Large intestine (tissue), 3 donors: Measurements from ENCODE around the gene ECPAS. TPM values are rescaled to one million over a fixed set of nuclear protein-coding genes. Genes with fewer than 3 reads are reported as not detected.

ENCODE experiments used
- DNase-seq, 2 donors: peaks; one replicate each; pipeline versions ENCODE4 v3.0.0 to v3.0.0-alpha.2; 2013
- H3K27ac ChIP-seq: one replicate; pipeline ENCODE4 v1.5.1; 2013; ENCODE audit warnings: low read length
- H3K27me3 ChIP-seq: 2 replicates; pipeline ENCODE4 v1.6.1; 2013; ENCODE audit warnings: low read length; ENCODE audit not compliant: control insufficient read depth, insufficient read depth
- H3K36me3 ChIP-seq: 2 replicates; pipeline ENCODE4 v1.6.1; 2013; ENCODE audit warnings: low read length; ENCODE audit not compliant: control insufficient read depth, insufficient read depth
- H3K4me1 ChIP-seq: one replicate; pipeline ENCODE4 v1.6.1; 2013; ENCODE audit warnings: low read length; ENCODE audit not compliant: control insufficient read depth, insufficient read depth
- H3K4me3 ChIP-seq: one replicate; pipeline ENCODE4 v1.5.1; 2013; ENCODE audit warnings: low read length
- H3K9me3 ChIP-seq: one replicate; pipeline ENCODE4 v1.6.1; 2013; ENCODE audit warnings: mild to moderate bottlenecking, low read depth, low read length, moderate library complexity; ENCODE audit not compliant: control insufficient read depth
- WGBS: methylation state at CpG from one replicate; pipeline ENCODE4 v1.1.5; 2013; ENCODE audit warnings: low lambda C conversion rate; ENCODE audit not compliant: insufficient coverage; 5-methylcytosine and 5-hydroxymethylcytosine counted together
- polyA plus RNA-seq: library from polyadenylated mRNA; unstranded; fragments of 120-200 nt; gene quantifications from one replicate; pipeline ENCODE4 v1.2.1, GENCODE V29; 2013

ECPAS gene
- polyA plus RNA-seq, 1 donor = 70.6 TPM

DNA sequence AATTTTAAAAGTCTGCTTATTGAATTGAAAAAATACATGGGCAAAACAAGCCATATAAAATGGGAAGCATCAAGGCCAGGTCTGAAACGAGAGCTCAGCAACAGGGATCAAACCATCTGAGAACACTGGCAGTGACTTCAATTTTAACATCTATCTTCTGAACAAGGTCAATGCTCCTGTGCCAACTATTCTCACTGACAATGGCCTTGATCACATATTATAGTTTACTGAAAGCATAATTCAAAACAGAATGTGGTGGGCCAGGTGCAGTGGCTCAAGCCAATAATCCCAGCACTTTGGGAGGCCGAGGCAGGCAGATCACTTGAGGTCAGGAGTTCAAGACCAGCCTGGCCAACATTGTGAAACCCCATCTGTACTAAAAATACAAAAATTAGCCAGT is 9.0 kb downstream of the ECPAS start:
- Histone ChIP-seq H3K27me3 (no peaks in the 10 kb centered on the region), H3K9me3 (no peaks in the 10 kb centered on the region), H3K4me1 (no peaks in the 10 kb centered on the region), H3K36me3 (no peaks in the 10 kb centered on the region), H3K27ac (no peak overlapping the region), H3K4me3 (no peak overlapping the region)
- no CpG with 5 or more reads among the region's 2 CpGs for WGBS
- no peak for DNase-seq

DNA sequence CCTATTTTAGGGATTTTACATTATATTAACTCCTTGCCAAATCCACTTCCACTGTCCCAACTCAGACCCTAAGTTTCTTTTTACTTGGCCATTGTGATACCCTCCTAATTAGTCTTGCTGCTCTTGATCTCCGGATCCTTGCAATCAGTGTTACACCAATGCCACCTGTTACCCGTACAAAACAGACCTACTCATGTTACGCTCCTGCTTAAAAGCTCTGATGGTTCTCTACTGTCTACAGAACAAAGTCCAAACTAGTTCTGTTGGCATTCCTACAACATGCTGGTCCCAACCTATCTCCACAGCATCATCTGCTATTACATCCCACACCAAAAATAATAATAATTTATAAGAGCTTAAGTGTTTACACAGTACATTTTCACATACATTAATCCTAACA is 9.8 kb downstream of the ECPAS start:
- Histone ChIP-seq H3K4me1 (no peaks in the 10 kb centered on the region), H3K36me3 (no peaks in the 10 kb centered on the region), H3K9me3 (no peaks in the 10 kb centered on the region), H3K27me3 (no peaks in the 10 kb centered on the region), H3K4me3 (no peak overlapping the region), H3K27ac (no peak overlapping the region)
- no peak for DNase-seq
- no CpG with 5 or more reads among the region's 3 CpGs for WGBS

DNA sequence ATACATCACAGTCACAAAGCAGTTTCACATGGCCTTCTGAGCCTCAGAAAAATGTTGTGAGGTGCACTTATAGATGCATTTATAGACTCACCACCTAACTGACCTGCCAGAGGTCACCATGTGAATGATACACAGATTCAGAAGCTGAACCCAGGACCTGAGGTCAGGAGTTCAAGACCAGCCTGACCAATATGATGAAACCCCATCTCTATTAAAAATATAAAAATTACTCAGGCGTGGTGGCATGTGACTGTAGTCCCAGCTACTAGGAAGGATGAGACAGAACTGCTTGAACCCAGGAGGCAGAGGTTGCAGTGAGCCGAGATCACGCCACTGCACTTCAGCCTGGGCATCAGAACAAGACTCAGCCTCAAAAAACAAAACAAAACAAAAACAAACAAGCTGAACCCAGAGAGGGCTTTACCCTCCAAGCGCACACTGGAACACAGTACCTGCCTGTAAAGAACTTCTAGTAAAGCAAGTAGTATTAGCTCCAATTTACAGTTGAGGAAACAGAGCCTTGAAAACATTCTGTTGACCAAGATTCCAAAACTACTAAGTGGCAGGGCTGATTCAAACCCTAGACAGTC is 16.3 kb downstream of the ECPAS start:
- Histone ChIP-seq H3K27me3 (no peaks in the 10 kb centered on the region), H3K27ac (no peak overlapping the region), H3K36me3 (no peaks in the 10 kb centered on the region), H3K9me3 (no peaks in the 10 kb centered on the region), H3K4me3 (no peak overlapping the region), H3K4me1 (no peaks in the 10 kb centered on the region)
- WGBS = no CpG with 5 or more reads among the region's 4 CpGs
- DNase-seq = no peak

GRCh38 chr9:111463048-111463447 is 21.1 kb downstream of the ECPAS start:
- H3K36me3 ChIP-seq = no peaks in the 10 kb centered on the region
- DNase-seq = no peak
- H3K27me3 ChIP-seq = no peaks in the 10 kb centered on the region
- peaks cover 2% of the 10 kb centered on the region for H3K9me3 ChIP-seq
- no CpG with 5 or more reads among the region's 2 CpGs for WGBS
- peaks cover 7% of the 10 kb centered on the region for H3K4me1 ChIP-seq
- no peak overlapping the region for H3K4me3 ChIP-seq
- H3K27ac ChIP-seq = no peak overlapping the region

- Histone ChIP-seq H3K4me1 (peaks cover 11% of the 10 kb centered on the region), H3K27ac (no peak overlapping the region), H3K36me3 (no peaks in the 10 kb centered on the region), H3K27me3 (no peaks in the 10 kb centered on the region), H3K9me3 (peaks cover 2% of the 10 kb centered on the region), H3K4me3 (no peak overlapping the region)
- peak in 1 of 2 donors; percentile 43 for DNase-seq
- no CpG with 5 or more reads among the region's 7 CpGs for WGBS
Observed at GRCh38 chr9:111458139-111459009, 25.8 kb downstream of the ECPAS start.

DNA sequence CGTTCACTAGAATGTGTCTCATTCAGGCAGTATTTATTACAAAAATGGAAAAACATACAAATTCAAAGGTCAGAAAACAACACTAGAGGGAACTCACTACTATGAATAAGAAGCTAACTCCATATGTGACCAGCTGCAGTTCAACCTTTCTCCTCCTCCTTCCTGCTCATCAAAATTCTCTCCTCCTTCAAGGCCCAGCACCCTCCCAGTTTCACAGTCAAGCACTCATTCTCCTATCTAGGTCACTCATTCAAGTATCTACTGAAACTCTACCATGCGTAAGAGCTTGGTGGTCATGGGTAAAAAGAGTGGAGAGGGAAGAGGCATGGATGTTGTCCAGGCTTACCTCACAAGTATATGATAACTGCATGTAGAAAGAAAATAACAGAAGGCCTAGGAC is 27.7 kb downstream of the ECPAS start:
- no peak overlapping the region for H3K4me3 ChIP-seq
- peak in 1 of 2 donors; percentile 22 for DNase-seq
- no peaks in the 10 kb centered on the region for H3K27me3 ChIP-seq
- H3K4me1 ChIP-seq = peaks cover 11% of the 10 kb centered on the region
- no peaks in the 10 kb centered on the region for H3K36me3 ChIP-seq
- H3K27ac ChIP-seq = no peak overlapping the region
- H3K9me3 ChIP-seq = peaks cover 2% of the 10 kb centered on the region
- WGBS = 80% methylated on average over 1 of the region's 2 CpGs

DNA sequence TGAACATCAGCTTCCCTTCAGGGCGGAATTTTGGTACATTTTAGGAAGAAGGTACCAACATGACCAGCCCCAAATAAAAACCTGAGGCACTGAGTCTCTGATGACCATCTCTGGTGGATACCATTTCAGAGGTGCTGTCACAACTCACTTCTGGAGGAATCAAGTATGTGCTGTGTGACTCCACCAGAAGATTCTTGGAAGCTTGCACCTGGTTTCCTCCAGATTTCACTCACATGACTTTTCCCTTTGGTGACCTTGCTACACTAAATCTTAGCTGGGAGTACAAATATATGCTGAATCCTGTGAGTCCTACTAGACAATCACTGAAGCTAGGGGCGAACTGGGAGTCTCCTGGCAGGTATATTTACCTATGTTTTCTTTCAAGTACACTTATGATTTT is 28.5 kb downstream of the ECPAS start:
- no CpG with 5 or more reads among the region's 2 CpGs for WGBS
- Histone ChIP-seq H3K36me3 (no peaks in the 10 kb centered on the region), H3K4me1 (peaks cover 11% of the 10 kb centered on the region), H3K4me3 (no peak overlapping the region), H3K27me3 (no peaks in the 10 kb centered on the region), H3K27ac (no peak overlapping the region), H3K9me3 (no peaks in the 10 kb centered on the region)
- no peak for DNase-seq

GRCh38 chr9:111454751-111455150 is 29.4 kb downstream of the ECPAS start:
- Histone ChIP-seq H3K4me3 (no peak overlapping the region), H3K36me3 (peaks cover 5% of the 10 kb centered on the region), H3K4me1 (peaks cover 11% of the 10 kb centered on the region), H3K27me3 (no peaks in the 10 kb centered on the region), H3K27ac (no peak overlapping the region), H3K9me3 (no peaks in the 10 kb centered on the region)
- no CpG with 5 or more reads among the region's 5 CpGs for WGBS
- DNase-seq = no peak

GRCh38 chr9:111451570-111451969 is 32.6 kb downstream of the ECPAS start:
- no peak overlapping the region for H3K27ac ChIP-seq
- WGBS = no CpG with 5 or more reads among the region's 1 CpG

GRCh38 chr9:111450124-111450523 is 34.1 kb downstream of the ECPAS start:
- Histone ChIP-seq H3K27me3 (no peaks in the 10 kb centered on the region), H3K4me1 (no peaks in the 10 kb centered on the region), H3K27ac (no peak overlapping the region), H3K9me3 (no peaks in the 10 kb centered on the region), H3K4me3 (no peak overlapping the region), H3K36me3 (peaks cover 10% of the 10 kb centered on the region)
- DNase-seq = no peak
- no CpG with 5 or more reads among the region's 2 CpGs for WGBS

More at GRCh38 chr9:111451570-111451969, 32.6 kb downstream of the ECPAS start:
- Histone ChIP-seq H3K4me3 (no peak overlapping the region), H3K36me3 (peaks cover 10% of the 10 kb centered on the region), H3K27me3 (no peaks in the 10 kb centered on the region), H3K4me1 (peaks cover 3% of the 10 kb centered on the region), H3K9me3 (no peaks in the 10 kb centered on the region)
- no peak for DNase-seq
